GM21515 (cell line): Measurements from ENCODE around the gene KCNA3.

Experiments used
- ATAC-seq: cut with Tn5 transposase; IDR thresholded peaks from one replicate; pipeline ENCODE4 v1.9.1; 2021; ENCODE audit not compliant: unreplicated experiment

The KCNA3 gene

GRCh38 chr1:110639724-110640386 lies 34.9 kb downstream of the KCNA3 start:
- no peak for ATAC-seq

- no peak for ATAC-seq
Observed at GRCh38 chr1:110638556-110638955, 36.2 kb downstream of the KCNA3 start.

- no peak for ATAC-seq
Observed at GRCh38 chr1:110638058-110638457, 36.7 kb downstream of the KCNA3 start.

- no peak for ATAC-seq
Observed at GRCh38 chr1:110637475-110637874, 37.3 kb downstream of the KCNA3 start.

- ATAC-seq: no peak
Observed at GRCh38 chr1:110636149-110636935, 38.4 kb downstream of the KCNA3 start.

- ATAC-seq: no peak
Observed at GRCh38 chr1:110635434-110635833, 39.3 kb downstream of the KCNA3 start.

GRCh38 chr1:110634455-110635311 lies 40.1 kb downstream of the KCNA3 start:
- peak; percentile 64 for ATAC-seq

GRCh38 chr1:110634086-110634454 lies 40.7 kb downstream of the KCNA3 start:
- ATAC-seq: no peak

GRCh38 chr1:110633646-110634030 lies 41.1 kb downstream of the KCNA3 start:
- no peak for ATAC-seq

GRCh38 chr1:110631836-110632620 lies 42.7 kb downstream of the KCNA3 start:
- no peak for ATAC-seq

GRCh38 chr1:110630839-110631663 lies 43.7 kb downstream of the KCNA3 start:
- ATAC-seq: peak; percentile 47

GRCh38 chr1:110628323-110629105 lies 46.2 kb downstream of the KCNA3 start:
- ATAC-seq: no peak

GRCh38 chr1:110627764-110628163 lies 47.0 kb downstream of the KCNA3 start:
- ATAC-seq: no peak

- ATAC-seq: no peak
Observed at GRCh38 chr1:110626889-110627288, 47.9 kb downstream of the KCNA3 start.
